H9 (cell line): Measurements from ENCODE around the gene IQCE. TPM values are rescaled to one million over a fixed set of nuclear protein-coding genes. Genes with fewer than 3 reads are reported as not detected.

Experiments used
- DNase-seq: peaks from one replicate; pipeline ENCODE4 v3.0.0-alpha.2; 2017
- H2AFZ ChIP-seq: one replicate; pipeline ENCODE4 v1.6.1; 2013; ENCODE audit warnings: mild to moderate bottlenecking, low read length, control low read depth, moderate library complexity
- H2AK5ac ChIP-seq: 2 replicates; pipeline ENCODE4 v1.6.1; 2013; ENCODE audit warnings: low read length, control low read depth, mixed read lengths; ENCODE audit not compliant: insufficient read length
- H2BK120ac ChIP-seq: one replicate; pipeline ENCODE4 v1.6.1; 2013; ENCODE audit warnings: low read depth, mild to moderate bottlenecking, low read length, control low read depth, inconsistent platforms; ENCODE audit not compliant: poor library complexity, severe bottlenecking
- H2BK12ac ChIP-seq: 2 replicates; pipeline ENCODE4 v1.6.1; 2013; ENCODE audit warnings: low read length, control low read depth, mixed read lengths, low read depth; ENCODE audit not compliant: insufficient read length
- H2BK15ac ChIP-seq: 2 replicates; pipeline ENCODE4 v1.6.1; 2013; ENCODE audit warnings: low read depth, low read length, control low read depth
- H2BK20ac ChIP-seq: one replicate; pipeline ENCODE4 v1.6.1; 2013; ENCODE audit warnings: low read depth, mild to moderate bottlenecking, low read length, control low read depth, inconsistent platforms; ENCODE audit not compliant: poor library complexity, severe bottlenecking
- H2BK5ac ChIP-seq: 2 replicates; pipeline ENCODE4 v1.6.1; 2013; ENCODE audit warnings: low read length, control low read depth, mixed read lengths; ENCODE audit not compliant: insufficient read length
- H3K14ac ChIP-seq: 2 replicates; pipeline ENCODE4 v1.6.1; 2013; ENCODE audit warnings: low read length, control low read depth; ENCODE audit not compliant: insufficient read depth
- H3K18ac ChIP-seq: 2 replicates; pipeline ENCODE4 v1.6.1; 2013; ENCODE audit warnings: low read depth, mild to moderate bottlenecking, mixed read lengths, low read length, control low read depth; ENCODE audit not compliant: insufficient read length
- H3K23ac ChIP-seq: 2 replicates; pipeline ENCODE4 v1.6.1; 2013; ENCODE audit warnings: low read length, control low read depth, mixed read lengths, low read depth; ENCODE audit not compliant: insufficient read length
- H3K23me2 ChIP-seq: 2 replicates; pipeline ENCODE4 v1.6.1; 2013; ENCODE audit warnings: low read depth, mild to moderate bottlenecking, mixed read lengths, low read length, control low read depth; ENCODE audit not compliant: insufficient read length, poor library complexity, severe bottlenecking
- H3K27ac ChIP-seq: 2 replicates; pipeline ENCODE4 v1.5.1; 2013; ENCODE audit warnings: low read length, control low read depth, mixed read lengths, low read depth; ENCODE audit not compliant: insufficient read length
- H3K27me3 ChIP-seq: 2 replicates; pipeline ENCODE4 v1.6.1; 2013; ENCODE audit warnings: low read length, control low read depth, inconsistent platforms; ENCODE audit not compliant: insufficient read depth
- H3K4ac ChIP-seq: 2 replicates; pipeline ENCODE4 v1.6.1; 2013; ENCODE audit warnings: low read depth, mild to moderate bottlenecking, control low read depth, inconsistent platforms, low read length, moderate library complexity
- H3K4me1 ChIP-seq: 2 replicates; pipeline ENCODE4 v1.6.1; 2013; ENCODE audit warnings: low read length, control low read depth, inconsistent platforms; ENCODE audit not compliant: insufficient read depth
- H3K4me2 ChIP-seq: 2 replicates; pipeline ENCODE4 v1.6.1; 2013; ENCODE audit warnings: low read length, control low read depth, mixed read lengths; ENCODE audit not compliant: insufficient read length, insufficient read depth
- H3K56ac ChIP-seq: 2 replicates; pipeline ENCODE4 v1.6.1; 2013; ENCODE audit warnings: low read depth, mild to moderate bottlenecking, mixed read lengths, low read length, control low read depth; ENCODE audit not compliant: insufficient read length
- H3K79me1 ChIP-seq: 2 replicates; pipeline ENCODE4 v1.6.1; 2013; ENCODE audit warnings: low read depth, mild to moderate bottlenecking, moderate library complexity, low read length, control low read depth, inconsistent platforms; ENCODE audit not compliant: insufficient read depth, poor library complexity, severe bottlenecking
- H3K79me2 ChIP-seq: 2 replicates; pipeline ENCODE4 v1.6.1; 2013; ENCODE audit warnings: low read length, control low read depth, inconsistent platforms; ENCODE audit not compliant: insufficient read depth
- H3K9ac ChIP-seq: 2 replicates; pipeline ENCODE4 v1.6.1; 2013; ENCODE audit warnings: low read length, control low read depth, mixed read lengths; ENCODE audit not compliant: insufficient read length; ENCODE audit errors: extremely low read depth
- H3K9me3 ChIP-seq: one replicate; pipeline ENCODE4 v1.6.1; 2013; ENCODE audit warnings: low read depth, low read length, inconsistent platforms; ENCODE audit not compliant: control insufficient read depth
- H3T11ph ChIP-seq: one replicate; pipeline ENCODE4 v1.6.1; 2013; ENCODE audit warnings: mild to moderate bottlenecking, low read length, control low read depth, inconsistent platforms
- H4K20me1 ChIP-seq: one replicate; pipeline ENCODE4 v1.6.1; 2013; ENCODE audit not compliant: control insufficient read depth, insufficient read length, insufficient read depth
- H4K5ac ChIP-seq: 2 replicates; pipeline ENCODE4 v1.6.1; 2013; ENCODE audit warnings: low read depth, mild to moderate bottlenecking, mixed read lengths, low read length, control low read depth; ENCODE audit not compliant: insufficient read length
- H4K8ac ChIP-seq: replicated peaks from 2 replicates; pipeline ENCODE4 v1.6.1; 2013; ENCODE audit warnings: low read length, control low read depth, mixed read lengths, low read depth; ENCODE audit not compliant: insufficient read length
- H4K91ac ChIP-seq: 2 replicates; pipeline ENCODE4 v1.6.1; 2013; ENCODE audit warnings: low read depth, mild to moderate bottlenecking, moderate library complexity, mixed read lengths, low read length, control low read depth; ENCODE audit not compliant: insufficient read length
- H3K27ac Mint-ChIP-seq, 3 experiments: 2 replicates in 2 of 3; 3 replicates in 1 of 3; pipeline ENCODE4 v1.8.0; 2020 to 2021; ENCODE audit warnings: mixed read lengths in 3 of 3, mild to moderate bottlenecking in 1 of 3, moderate library complexity in 1 of 3
- H3K27me3 Mint-ChIP-seq: 2 replicates; pipeline ENCODE4 v1.8.0; 2021; ENCODE audit warnings: low read depth, mild to moderate bottlenecking, moderate library complexity, mixed read lengths
- H3K36me3 Mint-ChIP-seq, 3 experiments: 2 replicates in 2 of 3; 3 replicates in 1 of 3; pipeline ENCODE4 v1.8.0; 2020 to 2021; ENCODE audit warnings: low read depth in 3 of 3, mixed read lengths in 3 of 3; ENCODE audit not compliant: insufficient read depth in 1 of 3
- H3K4me1 Mint-ChIP-seq, 2 experiments: 2 replicates each; pipeline ENCODE4 v1.8.0; 2020; ENCODE audit warnings: mixed read lengths in 2 of 2
- H3K4me3 Mint-ChIP-seq, 2 experiments: 2 replicates in 1 of 2; 3 replicates in 1 of 2; pipeline ENCODE4 v1.8.0; 2020 to 2021; ENCODE audit warnings: mild to moderate bottlenecking in 2 of 2, mixed read lengths in 2 of 2, moderate library complexity in 1 of 2
- H3K9me3 Mint-ChIP-seq, 2 experiments: 2 replicates in 1 of 2; 3 replicates in 1 of 2; pipeline ENCODE4 v1.8.0; 2020; ENCODE audit warnings: mild to moderate bottlenecking in 2 of 2, mixed read lengths in 2 of 2, moderate library complexity in 1 of 2
- WGBS: extraction: QIAGEN DNeasy Blood & Tissue Kit; methylation state at CpG from one replicate; pipeline ENCODE4 v1.1.7; 2013; ENCODE audit warnings: missing lambda C conversion rate, low lambda C conversion rate, mixed read lengths; ENCODE audit not compliant: insufficient read length; ENCODE audit errors: extremely low coverage; 5-methylcytosine and 5-hydroxymethylcytosine counted together
- total RNA-seq: library from RNA; stranded (reverse); gene quantifications from 2 replicates; pipeline ENCODE4 v1.2.1, GENCODE V29; 2021
- TF ChIP-seq, protein P1 (sequence below): fragments of 200-600 bp; sonication (generic); conservative IDR thresholded peaks from 3 replicates; pipeline ENCODE4 v1.8.0; 2021; ENCODE audit warnings: antibody characterized with exemption, mild to moderate bottlenecking

Gene IQCE
- total RNA-seq, 1 experiment from 2014 or later: 7.0 TPM

DNA sequence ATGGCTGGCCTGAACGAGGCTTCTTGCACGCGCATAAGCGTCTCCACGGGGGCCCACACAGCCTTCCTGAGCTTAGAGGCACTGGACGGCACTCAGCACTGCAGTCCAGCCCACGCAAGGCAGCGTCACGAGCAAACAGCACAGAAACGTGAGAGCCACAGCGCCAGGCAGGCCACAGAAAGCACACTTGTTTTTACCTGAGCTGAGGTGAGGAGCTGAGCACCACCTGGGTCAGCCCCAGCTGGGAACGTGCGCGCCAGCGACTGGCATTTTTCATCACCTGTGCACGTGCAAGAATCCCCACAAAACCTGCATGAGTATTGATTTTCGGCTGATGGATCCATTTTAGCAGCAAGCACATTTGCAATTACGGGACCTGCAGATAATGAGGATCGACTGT is 26.7 kb downstream of the IQCE start:
- Histone ChIP-seq H3K9me3 (no peaks in the 10 kb centered on the region), H3K27ac (no peak overlapping the region), H3K9ac (no peak overlapping the region), H3K14ac (no peak overlapping the region), H4K8ac (no peak overlapping the region), H2BK15ac (no peak overlapping the region), H4K20me1 (no peaks in the 10 kb centered on the region), H3K79me2 (no peaks in the 10 kb centered on the region), H4K91ac (no peak overlapping the region), H2AK5ac (no peak overlapping the region), H3K18ac (no peak overlapping the region), H3K23ac (no peak overlapping the region), H3K23me2 (no peaks in the 10 kb centered on the region), H2BK20ac (no peak overlapping the region), H2AFZ (no peak overlapping the region), H3K27me3 (no peaks in the 10 kb centered on the region), H3T11ph (no peak overlapping the region), H2BK120ac (no peak overlapping the region), H3K79me1 (no peaks in the 10 kb centered on the region), H3K4me2 (no peak overlapping the region), H3K4ac (no peak overlapping the region), H2BK5ac (no peak overlapping the region), H3K4me1 (no peaks in the 10 kb centered on the region), H3K56ac (no peak overlapping the region), H2BK12ac (no peak overlapping the region), H4K5ac (no peak overlapping the region)
- TF ChIP-seq, protein P1, sequence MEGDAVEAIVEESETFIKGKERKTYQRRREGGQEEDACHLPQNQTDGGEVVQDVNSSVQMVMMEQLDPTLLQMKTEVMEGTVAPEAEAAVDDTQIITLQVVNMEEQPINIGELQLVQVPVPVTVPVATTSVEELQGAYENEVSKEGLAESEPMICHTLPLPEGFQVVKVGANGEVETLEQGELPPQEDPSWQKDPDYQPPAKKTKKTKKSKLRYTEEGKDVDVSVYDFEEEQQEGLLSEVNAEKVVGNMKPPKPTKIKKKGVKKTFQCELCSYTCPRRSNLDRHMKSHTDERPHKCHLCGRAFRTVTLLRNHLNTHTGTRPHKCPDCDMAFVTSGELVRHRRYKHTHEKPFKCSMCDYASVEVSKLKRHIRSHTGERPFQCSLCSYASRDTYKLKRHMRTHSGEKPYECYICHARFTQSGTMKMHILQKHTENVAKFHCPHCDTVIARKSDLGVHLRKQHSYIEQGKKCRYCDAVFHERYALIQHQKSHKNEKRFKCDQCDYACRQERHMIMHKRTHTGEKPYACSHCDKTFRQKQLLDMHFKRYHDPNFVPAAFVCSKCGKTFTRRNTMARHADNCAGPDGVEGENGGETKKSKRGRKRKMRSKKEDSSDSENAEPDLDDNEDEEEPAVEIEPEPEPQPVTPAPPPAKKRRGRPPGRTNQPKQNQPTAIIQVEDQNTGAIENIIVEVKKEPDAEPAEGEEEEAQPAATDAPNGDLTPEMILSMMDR: no peak
- peaks cover 9 to 21% of the 10 kb centered on the region in 2 experiments for H3K4me1 Mint-ChIP-seq
- no peak for DNase-seq
- H3K27me3 Mint-ChIP-seq: no peaks in the 10 kb centered on the region
- no CpG with 5 or more reads among the region's 19 CpGs for WGBS
- H3K4me3 Mint-ChIP-seq: no peak overlapping the region
- H3K36me3 Mint-ChIP-seq: peaks cover 0 to 4% (median 0%) of the 10 kb centered on the region in 3 experiments; a peak in 2 of 7 replicates
- peak overlapping the region in 2 of 3 experiments; percentile 18 to 91; a peak in 2 of 7 replicates for H3K27ac Mint-ChIP-seq
- no peaks in the 10 kb centered on the region for H3K9me3 Mint-ChIP-seq
